Dermis microvascular lymphatic vessel endothelial cell (primary cell): ENCODE results near the gene TRIM63. TPM values are rescaled to one million over a fixed set of nuclear protein-coding genes. Genes with fewer than 3 reads are reported as not detected.

Source experiments
- DNase-seq, 2 donors: peaks; one replicate each; pipeline versions ENCODE4 v3.0.0 to v3.0.0-alpha.2; 2010; ENCODE audit warnings: low read depth in 2 of 2
- total RNA-seq: library from RNA; depleted of rRNA; stranded (reverse); fragments of >200 nt; gene quantifications from 2 replicates; pipeline ENCODE4 v1.2.1, GENCODE V29; 2014

The TRIM63 gene
- total RNA-seq, 1 donor from 2014 or later = not detected

GRCh38 chr1:26017606-26018005 is 49.8 kb downstream of the TRIM63 start:
- DNase-seq = no peak

DNA sequence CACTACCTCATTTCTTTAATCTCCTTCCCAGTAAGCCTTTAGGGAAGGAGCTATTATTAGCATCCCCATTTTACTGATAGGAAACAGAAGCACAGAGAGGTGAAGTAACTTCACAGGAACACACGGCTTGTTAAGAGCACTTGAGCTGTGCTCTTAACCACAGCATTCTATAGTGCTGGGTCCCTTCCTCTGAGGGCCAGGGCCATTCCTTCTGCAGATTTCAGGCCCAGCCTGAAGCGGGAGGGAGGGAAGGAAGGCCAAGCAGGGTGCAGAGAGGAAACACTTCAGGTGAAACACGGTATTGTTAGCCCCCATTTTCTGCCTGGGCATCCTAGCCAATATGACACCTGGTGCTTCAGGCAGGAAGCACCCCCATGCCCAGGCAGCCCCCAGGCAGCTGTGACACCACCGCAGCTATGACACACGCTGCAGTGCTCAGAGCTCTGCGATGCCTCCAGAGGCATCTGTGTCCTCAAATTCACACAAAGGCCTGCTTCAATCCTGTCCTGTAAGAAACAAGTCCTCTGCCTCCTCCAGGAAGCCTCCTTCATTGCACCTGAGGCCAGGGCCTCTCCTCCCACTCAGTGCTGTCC is 50.4 kb downstream of the TRIM63 start:
- DNase-seq = no peak

DNA sequence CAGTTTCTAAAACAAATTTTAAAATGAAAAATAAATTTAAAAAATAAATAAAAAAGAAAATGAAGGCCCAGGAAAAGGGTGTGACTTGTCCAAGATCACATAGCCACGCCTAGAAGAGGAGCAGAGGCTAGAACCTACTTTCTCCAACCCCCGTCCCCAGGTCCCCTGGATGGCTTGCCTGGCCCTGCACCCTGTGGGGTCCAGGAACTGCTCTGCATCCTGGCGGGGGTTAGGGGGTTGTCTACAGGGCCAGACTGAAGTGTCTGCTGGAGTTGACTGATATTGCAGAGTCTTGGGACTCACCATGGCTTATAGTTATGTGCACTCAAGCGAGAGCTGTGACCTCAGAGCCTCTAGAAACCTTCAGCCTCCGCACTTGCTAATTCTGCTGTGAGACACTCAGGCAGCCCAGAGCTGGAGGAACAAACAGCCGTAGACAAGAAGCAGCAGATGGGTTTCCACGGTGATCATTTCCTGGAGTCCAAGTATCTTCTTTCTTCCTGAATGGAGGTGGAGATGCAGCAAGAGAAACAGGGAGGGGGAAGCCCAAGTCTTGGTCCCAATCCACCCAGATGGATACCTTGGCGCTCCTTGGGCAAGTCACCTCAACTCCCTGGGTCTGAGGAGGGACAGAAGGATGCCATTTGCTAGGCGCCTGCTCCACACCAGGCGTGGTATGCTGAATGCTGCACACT is 51.0 kb downstream of the TRIM63 start:
- no peak for DNase-seq

GRCh38 chr1:26015358-26015757 is 52.1 kb downstream of the TRIM63 start:
- no peak for DNase-seq

- no peak for DNase-seq
Observed at GRCh38 chr1:26014179-26014578, 53.3 kb downstream of the TRIM63 start.

- DNase-seq = no peak
Observed at GRCh38 chr1:26012864-26013263, 54.6 kb downstream of the TRIM63 start.

DNA sequence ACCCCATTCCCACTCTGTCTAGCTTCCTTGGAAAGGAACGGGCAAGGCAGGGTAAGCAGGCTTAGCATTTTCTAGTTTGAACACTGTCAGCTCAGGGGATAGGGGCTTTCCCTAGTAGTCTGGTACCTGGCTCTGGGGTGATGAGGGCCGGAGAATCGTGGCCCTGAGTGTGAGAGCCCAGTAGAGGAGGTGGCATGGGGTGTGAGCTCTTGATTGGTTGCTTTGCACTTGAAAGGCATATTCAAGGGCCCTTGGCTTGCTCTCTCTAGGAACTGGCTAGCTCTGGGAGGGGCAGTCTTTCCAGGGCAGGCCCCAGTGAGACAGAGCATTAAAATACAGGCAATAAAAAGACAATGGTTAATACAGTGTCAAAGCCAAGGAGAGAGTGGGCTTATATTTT is 56.6 kb downstream of the TRIM63 start:
- DNase-seq = no peak

- DNase-seq = peak in 1 of 2 donors; percentile 34
Observed at GRCh38 chr1:26009796-26010447, 57.5 kb downstream of the TRIM63 start.

DNA sequence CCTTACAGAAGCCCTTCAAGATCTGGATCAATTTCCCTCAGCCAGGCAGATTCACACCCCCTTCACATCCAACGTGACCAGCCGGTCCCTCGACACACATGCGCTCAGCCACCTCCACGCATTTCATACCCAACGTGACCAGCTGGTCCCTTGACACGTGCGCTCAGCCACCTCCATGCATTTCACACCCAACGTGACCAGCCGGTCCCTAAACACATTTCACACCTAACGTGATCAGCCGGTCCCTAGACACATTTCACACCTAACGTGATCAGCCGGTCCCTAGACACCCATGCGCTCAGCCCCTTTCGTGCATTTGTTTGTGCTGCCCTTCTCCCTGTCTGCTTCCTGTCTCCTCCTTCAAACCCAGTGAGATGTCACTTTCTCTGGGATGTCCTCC is 60.7 kb downstream of the TRIM63 start:
- DNase-seq = no peak

DNA sequence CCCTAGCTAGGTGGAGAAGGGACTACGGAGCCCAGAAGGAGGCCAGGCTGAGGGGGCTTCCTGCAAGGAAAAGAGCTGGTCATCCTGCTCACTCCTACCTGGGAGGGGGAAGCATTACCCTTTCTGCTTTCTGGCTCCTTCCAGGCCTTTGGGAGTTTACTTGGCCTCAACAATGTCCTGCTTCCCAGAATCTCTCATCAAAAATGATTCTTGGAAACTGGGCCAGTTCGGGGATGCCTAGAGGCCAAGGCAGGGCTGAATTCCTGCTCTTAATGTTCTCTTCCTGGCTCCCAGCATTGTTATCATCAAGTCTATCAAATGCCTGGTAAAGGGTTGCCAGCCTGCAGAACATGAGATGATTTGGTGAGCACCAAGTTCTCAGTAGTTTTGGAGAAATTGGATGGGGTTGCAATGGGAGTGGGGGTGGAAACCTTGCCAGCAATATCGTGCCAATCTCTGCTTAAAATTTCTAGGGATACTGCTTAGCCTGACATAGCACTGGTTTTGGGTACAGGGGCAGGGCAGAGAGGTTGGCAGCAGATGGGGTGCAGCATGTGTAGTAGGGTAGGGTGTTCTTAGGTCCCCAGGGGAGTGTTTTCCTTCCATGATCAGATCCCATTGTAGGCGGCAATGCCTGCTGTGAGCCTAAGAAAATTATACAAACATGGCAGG is 61.9 kb downstream of the TRIM63 start:
- DNase-seq = no peak

DNA sequence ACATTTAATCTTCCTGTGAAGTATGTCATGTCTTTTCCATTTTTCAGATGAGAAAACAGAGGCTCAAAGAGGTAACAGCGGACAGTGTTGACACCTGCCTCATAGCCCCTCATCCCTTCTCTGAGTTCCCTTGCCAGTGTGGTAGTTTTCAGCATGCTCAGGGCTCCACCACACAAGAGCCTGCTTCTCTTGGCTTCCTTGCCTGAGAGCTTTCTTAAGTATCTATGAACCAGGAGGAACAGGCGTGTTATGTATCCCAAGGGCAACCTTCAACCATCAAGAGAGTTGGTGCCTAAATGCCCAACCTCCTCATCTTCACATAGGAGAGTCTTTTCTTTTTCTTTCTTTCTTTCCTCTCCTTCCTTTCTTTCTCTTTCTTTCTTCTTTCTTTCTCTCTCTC is 63.7 kb downstream of the TRIM63 start:
- DNase-seq = no peak

GRCh38 chr1:26003262-26003661 is 64.2 kb downstream of the TRIM63 start:
- DNase-seq = no peak

Other genes with a start within 250 kb of the TRIM63 start
- gene MTFR1L, start 247.7 kb downstream of the TRIM63 start, total RNA-seq = 24.0 and 34.9 TPM in 2 replicates
- 1.4 and 3.2 TPM in 2 replicates for gene AUNIP, start 208.2 kb downstream of the TRIM63 start, total RNA-seq
- gene PAQR7, start 191.9 kb downstream of the TRIM63 start, total RNA-seq = 8.5 and 16.9 TPM in 2 replicates
- 131 and 144 TPM in 2 replicates for gene STMN1, start 161.2 kb downstream of the TRIM63 start, total RNA-seq
- 12.1 and 17.3 TPM in 2 replicates for gene PAFAH2, start 69.6 kb downstream of the TRIM63 start, total RNA-seq
- gene EXTL1, start 45.9 kb downstream of the TRIM63 start, total RNA-seq = not detected in 2 replicates
- gene SLC30A2, start 21.5 kb downstream of the TRIM63 start, total RNA-seq = 0.13 TPM in 1 of 2 replicates, not detected in the other
- gene PDIK1L, start 44.2 kb upstream of the TRIM63 start, total RNA-seq = 4.2 and 4.3 TPM in 2 replicates
- gene FAM110D, start 91.4 kb upstream of the TRIM63 start, total RNA-seq = 4.1 and 7.1 TPM in 2 replicates
- not detected in 2 replicates for gene C1orf232, start 101.3 kb upstream of the TRIM63 start, total RNA-seq
- 19.3 and 23.5 TPM in 2 replicates for gene ZNF593, start 102.3 kb upstream of the TRIM63 start, total RNA-seq
- gene ZNF593OS, start 104.2 kb upstream of the TRIM63 start, total RNA-seq = not detected in 2 replicates
- gene CNKSR1, start 109.9 kb upstream of the TRIM63 start, total RNA-seq = not detected in 2 replicates
- not detected in 2 replicates for gene CATSPER4, start 123.0 kb upstream of the TRIM63 start, total RNA-seq
- gene CEP85, start 166.6 kb upstream of the TRIM63 start, total RNA-seq = 5.3 and 6.7 TPM in 2 replicates
- 17.5 and 25.9 TPM in 2 replicates for gene SH3BGRL3, start 212.5 kb upstream of the TRIM63 start, total RNA-seq
- 1.7 and 2.7 TPM in 2 replicates for gene UBXN11, start 239.0 kb upstream of the TRIM63 start, total RNA-seq